Measurements from ENCODE around the gene PDE3B.
"Not testable (repeated sequence)": the region's sequence is repeated elsewhere in the genome, so short reads cannot be mapped to it uniquely, and the experiment has no call there.

Gene PDE3B

DNA sequence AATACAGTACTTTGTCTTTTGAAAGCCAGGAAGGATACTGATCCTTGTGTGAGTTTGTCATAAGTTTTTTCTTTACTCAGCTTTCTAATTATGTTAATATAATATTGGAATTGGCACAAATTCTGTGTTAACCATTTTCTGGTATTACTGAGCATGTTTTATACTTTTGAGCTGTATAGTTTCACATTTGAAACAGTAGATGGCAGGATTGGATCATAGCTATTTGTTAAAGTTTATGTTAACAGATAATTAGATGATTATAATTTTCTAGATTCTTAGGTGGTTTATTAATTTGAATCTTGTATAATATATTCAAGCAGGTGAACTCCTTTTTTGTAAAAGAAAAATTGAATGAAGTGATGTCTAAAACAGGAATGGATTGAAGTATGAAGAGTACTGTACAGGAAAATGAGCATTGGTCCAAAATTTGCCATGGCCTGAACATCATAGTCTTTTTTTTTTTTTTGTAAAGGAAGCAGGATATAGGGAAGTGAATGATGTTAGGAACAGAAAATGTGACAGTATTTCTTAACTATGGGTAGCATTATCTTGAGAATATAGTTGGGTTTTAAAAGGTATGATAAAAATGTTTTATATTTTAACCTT is 146.4 kb downstream of the PDE3B start:
- no peak overlapping the region; the same call in 1 of the 2 replicates for H2AFZ ChIP-seq (ENCODE audit: low read depth, low read length)
- H3K36me3 ChIP-seq (replicated peaks; ENCODE audit: low read depth, low read length) = no peaks in the 10 kb centered on the region
- no peak overlapping the region for H3K4me2 ChIP-seq (ENCODE audit: low read length)
- H3K4me3 ChIP-seq (ENCODE audit: low read length) = no peak overlapping the region
- no peaks in the 10 kb centered on the region for H4K20me1 ChIP-seq (ENCODE audit: insufficient read depth, low read length)
- H3K9ac ChIP-seq (ENCODE audit: low read length) = no peak overlapping the region
- no peak overlapping the region for H3K27ac ChIP-seq (ENCODE audit: low read length)
- H3K9me3 ChIP-seq (ENCODE audit: insufficient read depth, low read length) = no peaks in the 10 kb centered on the region
- peaks cover 7% of the 10 kb centered on the region for H3K27me3 ChIP-seq (ENCODE audit: low read depth, low read length)
- H3K79me2 ChIP-seq (ENCODE audit: low read length) = no peaks in the 10 kb centered on the region
- TF ChIP-seq EZH2phosphoT487 (IDR thresholded peaks at IDR 0.05; ENCODE audit: low read depth) = no peak
- TF ChIP-seq, protein P1, sequence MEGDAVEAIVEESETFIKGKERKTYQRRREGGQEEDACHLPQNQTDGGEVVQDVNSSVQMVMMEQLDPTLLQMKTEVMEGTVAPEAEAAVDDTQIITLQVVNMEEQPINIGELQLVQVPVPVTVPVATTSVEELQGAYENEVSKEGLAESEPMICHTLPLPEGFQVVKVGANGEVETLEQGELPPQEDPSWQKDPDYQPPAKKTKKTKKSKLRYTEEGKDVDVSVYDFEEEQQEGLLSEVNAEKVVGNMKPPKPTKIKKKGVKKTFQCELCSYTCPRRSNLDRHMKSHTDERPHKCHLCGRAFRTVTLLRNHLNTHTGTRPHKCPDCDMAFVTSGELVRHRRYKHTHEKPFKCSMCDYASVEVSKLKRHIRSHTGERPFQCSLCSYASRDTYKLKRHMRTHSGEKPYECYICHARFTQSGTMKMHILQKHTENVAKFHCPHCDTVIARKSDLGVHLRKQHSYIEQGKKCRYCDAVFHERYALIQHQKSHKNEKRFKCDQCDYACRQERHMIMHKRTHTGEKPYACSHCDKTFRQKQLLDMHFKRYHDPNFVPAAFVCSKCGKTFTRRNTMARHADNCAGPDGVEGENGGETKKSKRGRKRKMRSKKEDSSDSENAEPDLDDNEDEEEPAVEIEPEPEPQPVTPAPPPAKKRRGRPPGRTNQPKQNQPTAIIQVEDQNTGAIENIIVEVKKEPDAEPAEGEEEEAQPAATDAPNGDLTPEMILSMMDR (IDR thresholded peaks at IDR 0.05; ENCODE audit: low read depth, low read length) = peak; percentile 73
- H3K4me1 ChIP-seq (ENCODE audit: low read length) = no peaks in the 10 kb centered on the region

DNA sequence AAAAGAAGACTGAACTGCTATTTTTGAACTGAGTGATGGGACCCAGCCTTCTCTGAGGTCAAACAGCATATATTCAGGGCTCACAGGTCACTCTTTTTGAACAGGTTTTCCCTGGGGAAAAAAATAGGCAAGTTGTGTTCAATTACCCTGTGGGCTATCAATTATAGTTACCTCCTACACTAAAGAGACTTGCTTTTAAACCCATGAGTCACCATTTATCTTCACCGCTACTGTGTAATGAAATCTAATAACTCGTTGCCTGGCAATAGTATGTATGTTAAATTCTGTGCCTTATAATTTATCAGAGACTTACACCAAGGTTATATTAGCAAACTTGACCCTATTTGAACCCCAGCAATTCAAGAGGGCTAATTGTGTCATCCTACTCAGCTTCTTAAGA is 149.9 kb downstream of the PDE3B start:
- no peak overlapping the region for H3K27ac ChIP-seq (ENCODE audit: low read length)
- H3K9ac ChIP-seq (ENCODE audit: low read length) = no peak overlapping the region
- H3K27me3 ChIP-seq (ENCODE audit: low read depth, low read length) = peaks cover 7% of the 10 kb centered on the region
- H2AFZ ChIP-seq (ENCODE audit: low read depth, low read length) = no peak overlapping the region
- no peak overlapping the region for H3K4me3 ChIP-seq (ENCODE audit: low read length)
- H4K20me1 ChIP-seq (ENCODE audit: insufficient read depth, low read length) = no peaks in the 10 kb centered on the region
- TF ChIP-seq EZH2phosphoT487 (IDR thresholded peaks at IDR 0.05; ENCODE audit: low read depth) = no peak
- TF ChIP-seq, protein P1 (IDR thresholded peaks at IDR 0.05; ENCODE audit: low read depth, low read length) = no peak
- H3K36me3 ChIP-seq (replicated peaks; ENCODE audit: low read depth, low read length) = no peaks in the 10 kb centered on the region
- H3K4me1 ChIP-seq (ENCODE audit: low read length) = no peaks in the 10 kb centered on the region
- H3K9me3 ChIP-seq (ENCODE audit: insufficient read depth, low read length) = no peaks in the 10 kb centered on the region
- no peak overlapping the region for H3K4me2 ChIP-seq (ENCODE audit: low read length)
- no peaks in the 10 kb centered on the region for H3K79me2 ChIP-seq (ENCODE audit: low read length)

DNA sequence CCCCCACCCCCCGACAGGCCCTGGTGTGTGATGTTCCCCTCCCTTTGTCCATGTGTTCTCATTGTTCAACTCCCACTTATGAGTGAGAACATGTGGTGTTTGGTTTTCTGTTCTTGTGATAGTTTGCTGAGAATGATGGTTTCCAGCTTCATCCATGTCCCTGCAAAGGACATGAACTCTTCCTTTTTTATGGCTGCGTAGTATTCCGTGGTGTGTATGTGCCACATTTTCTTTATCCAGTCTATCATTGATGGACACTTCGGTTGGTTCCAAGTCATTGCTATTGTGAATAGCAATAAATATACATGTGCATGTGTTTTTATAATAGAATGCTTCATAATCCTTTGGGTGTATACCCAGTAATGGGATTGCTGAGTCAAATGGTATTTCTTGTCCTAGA is 152.4 kb downstream of the PDE3B start:
- not testable (repeated sequence) for H2AFZ ChIP-seq (ENCODE audit: low read depth, low read length); H3K27me3 ChIP-seq (ENCODE audit: low read depth, low read length); H3K4me1 ChIP-seq (ENCODE audit: low read length); H3K4me2 ChIP-seq (ENCODE audit: low read length); H3K9me3 ChIP-seq (ENCODE audit: insufficient read depth, low read length); H3K79me2 ChIP-seq (ENCODE audit: low read length); H4K20me1 ChIP-seq (ENCODE audit: insufficient read depth, low read length); H3K27ac ChIP-seq (ENCODE audit: low read length); H3K4me3 ChIP-seq (ENCODE audit: low read length); H3K9ac ChIP-seq (ENCODE audit: low read length); H3K36me3 ChIP-seq (replicated peaks; ENCODE audit: low read depth, low read length)

DNA sequence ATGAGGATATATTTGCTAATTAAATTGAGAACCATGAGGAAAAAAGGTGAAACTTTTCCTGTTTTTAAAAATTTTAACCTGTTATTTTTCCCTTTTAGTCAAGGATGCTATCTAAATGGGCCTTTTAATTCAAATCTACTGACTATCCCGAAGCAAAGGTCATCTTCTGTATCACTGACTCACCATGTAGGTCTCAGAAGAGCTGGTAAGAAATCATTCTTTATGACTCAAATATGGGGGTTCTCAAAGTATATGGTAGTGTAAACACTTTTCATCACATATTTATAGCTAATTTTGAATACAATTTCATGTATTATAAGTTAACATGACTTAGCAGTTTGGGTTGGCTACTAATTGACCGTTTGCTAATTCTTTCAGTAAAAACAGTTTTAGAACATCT is 160.2 kb downstream of the PDE3B start:
- H3K27ac ChIP-seq (ENCODE audit: low read length) = no peak overlapping the region
- no peaks in the 10 kb centered on the region for H3K4me1 ChIP-seq (ENCODE audit: low read length)
- H4K20me1 ChIP-seq (ENCODE audit: insufficient read depth, low read length) = no peaks in the 10 kb centered on the region
- H3K79me2 ChIP-seq (ENCODE audit: low read length) = no peaks in the 10 kb centered on the region
- H3K36me3 ChIP-seq (replicated peaks; ENCODE audit: low read depth, low read length) = no peaks in the 10 kb centered on the region
- H2AFZ ChIP-seq (ENCODE audit: low read depth, low read length) = no peak overlapping the region
- no peaks in the 10 kb centered on the region for H3K9me3 ChIP-seq (ENCODE audit: insufficient read depth, low read length)
- H3K9ac ChIP-seq (ENCODE audit: low read length) = no peak overlapping the region
- no peak overlapping the region for H3K4me3 ChIP-seq (ENCODE audit: low read length)
- no peaks in the 10 kb centered on the region for H3K27me3 ChIP-seq (ENCODE audit: low read depth, low read length)
- TF ChIP-seq EZH2phosphoT487 (IDR thresholded peaks at IDR 0.05; ENCODE audit: low read depth) = no peak
- TF ChIP-seq, protein P1 (IDR thresholded peaks at IDR 0.05; ENCODE audit: low read depth, low read length) = no peak
- no peak overlapping the region for H3K4me2 ChIP-seq (ENCODE audit: low read length)
